ENCODE data around the gene GNAI2.
"Not testable (repeated sequence)": the region's sequence is repeated elsewhere in the genome, so short reads cannot be mapped to it uniquely, and the experiment has no call there.

DNA sequence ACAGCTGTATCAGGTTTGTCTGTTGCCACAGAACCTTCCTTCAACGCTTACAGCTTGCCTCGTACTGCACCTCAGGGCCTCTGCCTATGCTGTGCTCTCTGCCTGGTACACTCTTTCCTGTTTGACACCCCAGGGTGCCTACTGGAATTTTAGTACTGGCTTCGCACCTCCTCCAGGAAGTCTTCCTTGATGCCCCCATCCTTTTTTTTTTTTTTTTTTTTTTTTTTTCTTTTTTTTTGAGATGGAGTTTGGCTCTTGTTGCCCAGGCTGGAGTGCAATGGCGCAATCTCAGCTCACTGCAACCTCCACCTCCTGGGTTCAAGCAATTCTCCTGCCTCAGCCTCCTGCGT is 24.7 kb upstream of the GNAI2 start:
- TF ChIP-seq, protein P1, sequence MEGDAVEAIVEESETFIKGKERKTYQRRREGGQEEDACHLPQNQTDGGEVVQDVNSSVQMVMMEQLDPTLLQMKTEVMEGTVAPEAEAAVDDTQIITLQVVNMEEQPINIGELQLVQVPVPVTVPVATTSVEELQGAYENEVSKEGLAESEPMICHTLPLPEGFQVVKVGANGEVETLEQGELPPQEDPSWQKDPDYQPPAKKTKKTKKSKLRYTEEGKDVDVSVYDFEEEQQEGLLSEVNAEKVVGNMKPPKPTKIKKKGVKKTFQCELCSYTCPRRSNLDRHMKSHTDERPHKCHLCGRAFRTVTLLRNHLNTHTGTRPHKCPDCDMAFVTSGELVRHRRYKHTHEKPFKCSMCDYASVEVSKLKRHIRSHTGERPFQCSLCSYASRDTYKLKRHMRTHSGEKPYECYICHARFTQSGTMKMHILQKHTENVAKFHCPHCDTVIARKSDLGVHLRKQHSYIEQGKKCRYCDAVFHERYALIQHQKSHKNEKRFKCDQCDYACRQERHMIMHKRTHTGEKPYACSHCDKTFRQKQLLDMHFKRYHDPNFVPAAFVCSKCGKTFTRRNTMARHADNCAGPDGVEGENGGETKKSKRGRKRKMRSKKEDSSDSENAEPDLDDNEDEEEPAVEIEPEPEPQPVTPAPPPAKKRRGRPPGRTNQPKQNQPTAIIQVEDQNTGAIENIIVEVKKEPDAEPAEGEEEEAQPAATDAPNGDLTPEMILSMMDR (IDR thresholded peaks at IDR 0.05) = not testable (repeated sequence)
- TF ChIP-seq EP300 (IDR thresholded peaks at IDR 0.05) = not testable (repeated sequence)
